GM18907 (cell line): ENCODE results near the gene EPHA4.
A peak's percentile ranks its signal among the peaks of the same experiment; 100 is the strongest.
"Not testable (repeated sequence)": the region's sequence is repeated elsewhere in the genome, so short reads cannot be mapped to it uniquely, and the experiment has no call there.

Source experiments
- ATAC-seq: cut with Tn5 transposase; IDR thresholded peaks from one replicate; pipeline ENCODE4 v1.9.1; 2021; ENCODE audit warnings: mild to moderate bottlenecking, moderate library complexity; ENCODE audit not compliant: unreplicated experiment

Gene EPHA4

DNA sequence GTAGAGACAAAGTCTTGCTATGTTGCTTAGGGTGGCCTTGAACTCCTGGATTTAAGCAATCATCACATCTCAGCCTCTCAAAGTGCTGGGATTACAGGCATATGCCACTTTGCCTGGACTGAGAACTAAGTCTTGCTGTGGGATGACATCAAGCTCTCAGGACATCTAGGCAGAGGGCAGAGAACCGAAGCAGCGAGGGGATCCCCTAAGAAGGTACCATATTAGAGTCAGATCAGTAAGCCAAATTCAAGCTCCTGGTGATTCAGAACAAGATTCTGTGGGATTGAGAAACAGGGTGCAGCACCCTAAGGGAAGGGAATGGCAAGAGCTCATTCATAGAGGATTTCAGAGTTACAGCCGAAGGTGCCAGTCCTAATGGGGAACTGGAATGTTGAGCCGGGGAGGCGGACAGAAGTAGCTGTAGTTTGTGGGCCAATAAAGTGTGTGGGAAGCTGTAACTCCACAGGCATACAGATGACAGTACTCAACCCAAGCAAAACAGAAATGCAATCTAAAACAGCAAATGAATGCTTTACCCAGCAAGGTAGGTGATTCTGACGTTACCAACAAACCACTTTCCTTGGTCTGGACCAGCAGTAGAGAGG lies 30.9 kb downstream of the EPHA4 start:
- no peak for ATAC-seq

DNA sequence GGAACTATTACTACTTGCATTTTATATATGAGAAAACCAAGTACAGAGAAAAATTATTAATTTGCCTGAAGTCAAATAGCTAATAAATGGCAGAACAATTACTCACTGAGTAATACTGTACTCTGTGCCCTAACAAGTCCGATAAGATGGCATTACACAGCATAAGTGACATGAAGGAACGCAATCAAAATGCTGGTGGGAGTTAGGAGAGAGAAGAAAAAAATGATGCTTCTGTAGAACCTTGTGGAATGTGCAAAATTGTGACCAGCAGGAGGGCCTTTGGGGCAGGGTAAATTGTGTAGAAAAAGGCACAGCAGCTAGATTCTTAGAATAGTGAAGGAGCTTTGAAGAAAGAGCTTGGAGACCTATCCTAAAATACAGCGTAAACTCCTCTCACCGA lies 32.9 kb downstream of the EPHA4 start:
- no peak for ATAC-seq

DNA sequence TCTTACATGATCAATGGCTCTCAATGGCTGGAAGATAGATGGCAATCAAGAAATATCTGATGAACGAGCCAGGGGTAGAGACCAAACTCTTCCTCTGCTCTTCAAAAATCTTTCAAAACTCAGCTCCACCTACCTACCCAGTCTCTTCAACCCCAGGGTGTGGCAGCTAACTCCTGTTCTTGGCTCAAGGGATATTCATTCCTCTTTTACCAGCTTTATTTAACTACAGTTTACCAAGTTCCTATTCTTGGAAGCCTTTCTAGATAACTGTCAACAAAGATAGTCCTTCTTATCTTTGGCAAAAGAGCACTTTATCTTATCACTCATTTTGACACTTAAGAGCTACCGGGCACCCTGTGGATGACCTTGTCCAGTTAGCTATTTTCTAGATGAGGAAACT lies 36.3 kb downstream of the EPHA4 start:
- no peak for ATAC-seq

DNA sequence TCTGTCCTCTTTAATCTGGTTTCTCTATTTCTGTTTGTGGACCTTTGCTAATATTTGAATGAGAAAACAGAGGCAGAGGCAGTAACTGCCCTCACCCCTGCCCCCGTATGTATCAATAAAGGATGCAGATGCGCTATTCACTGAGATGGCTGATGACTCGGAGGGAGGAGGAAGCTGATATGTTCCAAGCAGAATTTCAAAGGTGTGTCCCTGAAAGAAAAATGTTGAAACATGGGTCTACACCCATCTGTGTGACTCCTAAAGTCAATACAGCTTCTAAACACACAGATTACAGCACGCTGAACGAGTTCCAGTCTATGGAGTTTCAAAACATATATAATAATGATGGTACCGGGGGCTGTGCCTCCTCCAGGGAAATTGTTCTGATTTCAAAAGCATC lies 38.8 kb downstream of the EPHA4 start:
- ATAC-seq, result no peak

DNA sequence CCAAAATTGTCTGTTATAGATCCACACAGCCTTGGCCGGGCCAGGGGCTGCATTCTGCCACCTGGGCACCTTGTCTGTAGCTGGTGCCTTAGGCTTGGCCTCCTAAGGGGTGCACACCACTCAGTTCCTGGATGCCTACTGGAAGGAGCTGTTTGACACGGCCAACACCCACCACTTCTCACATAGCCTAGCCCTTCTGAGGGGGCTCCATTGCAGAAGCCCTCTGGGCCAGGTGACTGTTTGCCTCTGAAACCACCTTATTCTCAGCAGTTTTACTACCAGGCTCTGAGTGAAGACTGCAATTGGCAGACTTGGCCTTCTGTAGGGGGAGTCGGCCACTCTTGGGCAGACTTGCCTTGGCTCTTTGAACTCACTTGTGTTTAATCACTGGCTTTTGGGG lies 39.5 kb downstream of the EPHA4 start:
- ATAC-seq, result no peak

DNA sequence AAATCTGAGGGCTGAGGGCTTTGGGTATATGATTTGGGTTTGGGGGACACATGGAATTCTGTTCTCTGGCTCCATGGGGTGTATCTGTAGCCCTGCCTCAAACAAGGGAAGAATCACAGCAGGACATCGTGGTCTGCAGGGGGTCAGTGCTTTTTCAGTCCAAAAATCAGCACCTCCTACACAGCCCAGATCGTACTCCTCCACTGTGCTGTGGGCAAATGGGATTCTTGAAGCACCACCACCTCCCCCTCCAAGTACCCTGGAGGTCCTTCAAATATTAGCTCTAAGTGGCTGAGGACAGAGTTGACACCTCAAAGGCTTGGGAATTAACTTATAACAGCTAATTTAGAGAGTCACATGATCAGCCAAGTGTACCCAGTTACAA lies 41.5 kb downstream of the EPHA4 start:
- ATAC-seq, result no peak

DNA sequence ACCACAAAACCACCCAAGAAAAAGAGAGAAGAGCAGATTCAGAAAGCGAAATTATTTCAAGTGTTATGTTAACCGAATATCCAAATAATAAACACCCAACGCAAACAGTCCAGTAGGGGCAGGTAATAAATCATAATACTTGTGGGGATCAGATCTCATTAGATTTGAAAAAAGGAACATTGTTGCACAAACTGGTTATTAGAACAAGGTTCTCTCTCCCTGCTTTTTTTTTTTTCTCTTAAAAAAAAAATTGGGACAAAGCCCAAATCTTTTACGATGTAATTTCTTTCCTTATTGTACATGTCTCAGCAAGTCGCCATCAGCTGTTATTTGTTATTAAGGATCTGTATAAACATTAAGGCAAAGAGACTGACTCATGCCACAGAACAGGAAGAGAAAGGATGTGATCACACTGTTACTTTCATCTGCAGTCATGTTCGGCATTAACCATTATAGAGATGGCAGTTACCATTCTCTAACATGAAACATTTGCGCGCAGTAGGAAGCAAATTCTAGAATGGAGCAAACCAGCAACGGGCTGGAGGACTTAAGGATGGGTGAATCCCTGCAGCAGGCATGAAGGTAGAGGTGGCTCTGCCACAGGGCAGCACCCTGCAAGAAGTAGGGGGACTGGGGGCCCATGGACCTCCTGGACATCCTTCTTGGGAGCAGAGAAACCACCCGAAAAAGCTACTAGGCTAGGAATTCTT lies 42.0 kb downstream of the EPHA4 start:
- ATAC-seq, result no peak

DNA sequence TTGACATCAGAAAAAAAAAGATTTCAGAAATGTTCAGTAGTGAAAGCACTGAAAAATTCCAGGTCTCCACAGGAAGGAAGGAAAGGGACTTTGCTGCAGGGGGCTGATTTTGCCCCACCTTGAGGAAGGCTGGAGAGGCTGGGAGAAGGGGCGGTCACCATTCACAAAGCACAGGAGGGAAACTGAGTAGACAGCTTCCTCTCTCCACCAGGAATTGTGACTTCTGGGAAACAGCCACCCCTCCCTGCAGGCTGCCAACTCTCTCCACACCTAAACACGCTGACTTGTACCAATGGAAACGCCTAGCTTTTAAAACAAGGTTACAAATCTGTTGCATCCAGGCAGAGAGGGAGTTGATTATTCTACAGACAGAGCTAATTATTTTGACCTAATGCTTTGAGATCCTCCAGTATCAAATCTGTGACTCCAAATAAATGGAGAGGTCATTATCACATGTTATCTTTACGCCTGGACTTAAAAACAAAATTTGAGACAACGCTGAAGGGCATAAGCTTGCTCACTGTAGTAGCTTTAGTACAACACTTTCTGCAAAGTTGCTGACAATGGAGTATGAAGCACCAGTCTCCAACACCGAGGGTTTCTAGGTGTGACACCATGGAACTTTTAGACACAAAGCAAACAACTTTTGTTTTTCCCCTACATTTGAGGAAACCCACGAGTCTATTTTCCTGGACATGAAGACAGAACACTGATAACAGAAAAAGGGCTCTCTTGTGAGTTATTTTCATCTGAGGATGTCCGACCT lies 42.7 kb downstream of the EPHA4 start:
- no peak for ATAC-seq

DNA sequence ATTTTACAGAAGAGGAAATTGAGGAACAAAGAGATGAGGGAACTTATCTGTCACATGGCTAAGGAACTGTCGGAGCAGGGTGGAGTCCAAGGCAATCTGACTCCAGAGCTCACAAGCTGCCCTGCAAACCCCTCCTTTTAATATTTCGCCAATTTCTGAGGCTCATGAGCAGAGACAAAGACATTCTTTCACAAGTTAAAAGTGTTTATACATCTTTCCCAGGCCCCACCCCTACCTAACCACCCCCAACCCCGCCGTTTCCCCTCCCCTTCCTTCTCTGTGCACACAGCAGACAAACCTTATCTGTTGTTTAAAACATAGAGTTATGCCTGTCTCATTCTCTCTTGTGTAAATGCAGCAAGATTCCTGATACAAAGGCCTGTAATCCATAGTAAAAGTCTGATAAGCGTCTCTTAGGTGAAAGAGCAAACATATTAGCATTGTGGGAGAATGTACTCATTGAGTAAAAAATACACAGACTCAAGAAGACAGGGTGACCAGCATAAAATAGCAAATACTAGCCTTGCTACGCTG lies 44.3 kb downstream of the EPHA4 start:
- no peak for ATAC-seq

DNA sequence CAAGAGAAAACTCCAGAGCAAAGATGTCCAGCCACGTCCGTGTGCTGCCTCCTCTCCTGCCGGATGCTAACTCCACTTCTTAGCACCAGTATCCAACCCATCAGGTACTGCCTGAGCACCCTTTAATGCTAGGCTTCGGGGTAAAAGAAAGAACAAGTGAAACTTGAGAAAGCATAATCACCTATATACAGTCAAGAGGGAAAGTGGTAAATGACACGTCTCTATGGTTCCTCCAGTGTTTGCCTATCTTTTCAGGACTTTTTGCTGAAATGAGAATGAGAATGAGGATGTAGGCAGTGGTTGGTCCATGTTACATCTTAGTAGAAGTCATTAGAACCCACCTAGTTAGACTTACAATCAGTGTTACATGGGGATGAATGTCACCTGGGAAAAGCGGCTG lies 47.9 kb downstream of the EPHA4 start:
- no peak for ATAC-seq

DNA sequence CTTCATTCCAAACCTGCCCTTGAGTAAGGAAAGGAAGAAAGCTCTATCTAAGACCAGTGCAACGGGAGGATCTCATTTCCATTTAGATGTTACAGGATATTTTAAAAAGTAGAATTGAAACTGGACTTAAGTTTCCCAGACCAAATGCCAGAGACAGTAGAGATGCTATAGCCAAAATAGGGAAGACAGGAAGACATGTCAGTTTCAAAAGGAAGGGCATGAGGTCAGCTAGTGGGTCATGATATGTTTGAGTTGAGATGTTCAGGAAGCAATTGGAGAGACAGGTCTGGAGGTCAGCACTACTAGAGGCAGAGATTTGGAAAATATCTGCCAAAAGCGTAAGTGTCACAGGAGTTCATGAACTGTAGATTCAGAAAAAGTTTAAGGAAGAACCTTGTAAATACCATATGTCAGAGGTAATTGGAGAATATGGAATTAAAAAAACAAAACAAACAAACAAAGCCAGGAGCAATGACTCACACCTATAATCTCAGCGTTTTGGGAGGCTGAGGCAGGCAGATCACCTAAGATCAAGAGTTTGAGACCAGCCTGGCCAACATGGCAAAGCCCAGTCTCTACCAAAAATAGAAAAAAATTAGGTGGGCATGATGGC lies 50.8 kb downstream of the EPHA4 start:
- no peak for ATAC-seq

DNA sequence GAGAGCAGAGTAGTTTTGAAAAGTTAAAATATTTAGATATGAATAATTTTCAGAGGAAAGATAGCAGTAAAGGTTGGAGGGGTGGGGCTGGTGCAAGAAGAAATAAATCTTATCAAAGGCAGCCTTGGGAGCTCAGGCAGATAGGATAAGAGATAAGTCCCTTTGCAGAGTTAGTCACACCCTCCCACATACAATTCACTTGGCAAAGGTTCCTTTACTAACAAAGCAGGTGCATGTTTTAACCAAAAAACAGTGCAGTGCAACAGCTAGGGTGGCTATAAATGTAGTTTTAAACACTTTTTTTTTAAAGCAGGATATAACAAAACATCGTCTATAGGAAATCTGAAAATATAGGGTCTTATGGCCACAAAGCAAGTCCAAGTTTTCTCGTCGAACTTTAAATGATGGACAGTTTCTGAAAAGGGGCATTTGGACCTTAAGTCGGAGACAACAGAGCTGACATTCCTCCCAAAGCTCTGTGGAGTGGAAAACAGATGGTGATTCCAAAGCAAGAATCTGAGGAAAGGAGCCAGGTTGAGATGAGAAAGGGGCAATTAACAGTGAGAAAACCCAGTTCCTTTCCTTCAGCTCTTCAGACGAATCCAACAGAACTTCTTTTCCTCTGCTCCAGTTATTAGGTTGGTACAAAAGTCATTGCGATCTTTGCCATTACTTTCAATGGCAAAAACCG lies 53.0 kb downstream of the EPHA4 start:
- ATAC-seq, result no peak

DNA sequence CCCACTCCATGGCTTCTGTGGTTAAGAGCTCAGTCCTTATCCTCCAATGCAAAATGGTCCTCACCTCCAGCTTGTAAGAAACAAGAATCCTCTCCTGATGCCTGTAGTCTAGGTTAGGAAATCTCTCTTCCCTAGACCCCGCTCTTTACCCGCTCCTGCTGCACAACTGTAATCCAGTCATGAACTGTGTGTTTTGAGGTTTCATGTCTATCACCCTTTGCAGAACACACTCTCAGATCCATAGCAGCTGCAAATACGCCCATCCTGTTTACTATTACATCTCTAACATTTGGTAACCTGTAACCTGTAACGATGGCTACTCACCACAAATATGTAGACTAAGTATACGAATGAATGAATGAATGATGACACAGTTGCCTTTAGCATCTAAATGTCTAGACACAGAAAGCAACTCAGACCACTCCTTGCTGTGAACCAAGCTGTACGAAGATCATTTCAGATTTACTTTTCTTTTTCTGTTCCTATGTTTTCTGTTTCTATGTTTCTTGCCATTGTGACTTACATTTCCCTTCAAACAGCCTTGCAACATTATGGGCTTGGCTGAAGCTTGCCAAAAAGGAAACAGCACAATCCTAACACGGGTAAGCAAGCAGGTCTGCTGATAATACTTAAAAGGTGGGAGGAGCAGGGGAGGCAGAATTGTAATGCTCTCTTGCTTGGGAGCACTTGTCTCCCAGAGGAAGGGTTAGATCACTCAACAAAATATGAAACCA lies 53.7 kb downstream of the EPHA4 start:
- peak; percentile 65 for ATAC-seq

DNA sequence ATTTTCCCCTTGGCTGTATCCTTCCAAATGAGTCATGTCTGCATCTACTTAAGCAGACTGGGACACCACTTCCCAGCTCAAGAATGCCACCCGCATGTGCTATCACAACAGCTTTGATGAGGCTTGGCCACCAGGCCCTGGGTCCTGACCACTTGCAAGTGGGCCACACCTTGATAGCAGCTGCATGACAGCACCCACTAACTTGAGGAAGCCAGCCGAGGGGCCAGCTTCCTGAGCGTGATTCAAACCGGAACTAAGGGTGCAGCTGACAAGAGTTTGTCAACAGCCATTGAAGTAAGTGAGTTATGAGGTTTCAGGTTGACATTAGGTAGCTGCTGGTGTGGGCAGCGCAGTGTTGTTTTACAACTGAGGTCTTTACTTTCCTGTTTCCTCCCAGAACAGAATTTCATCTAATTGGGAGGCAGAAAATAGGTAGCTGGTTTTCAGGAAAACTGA lies 54.4 kb downstream of the EPHA4 start:
- ATAC-seq, result peak; percentile 95

DNA sequence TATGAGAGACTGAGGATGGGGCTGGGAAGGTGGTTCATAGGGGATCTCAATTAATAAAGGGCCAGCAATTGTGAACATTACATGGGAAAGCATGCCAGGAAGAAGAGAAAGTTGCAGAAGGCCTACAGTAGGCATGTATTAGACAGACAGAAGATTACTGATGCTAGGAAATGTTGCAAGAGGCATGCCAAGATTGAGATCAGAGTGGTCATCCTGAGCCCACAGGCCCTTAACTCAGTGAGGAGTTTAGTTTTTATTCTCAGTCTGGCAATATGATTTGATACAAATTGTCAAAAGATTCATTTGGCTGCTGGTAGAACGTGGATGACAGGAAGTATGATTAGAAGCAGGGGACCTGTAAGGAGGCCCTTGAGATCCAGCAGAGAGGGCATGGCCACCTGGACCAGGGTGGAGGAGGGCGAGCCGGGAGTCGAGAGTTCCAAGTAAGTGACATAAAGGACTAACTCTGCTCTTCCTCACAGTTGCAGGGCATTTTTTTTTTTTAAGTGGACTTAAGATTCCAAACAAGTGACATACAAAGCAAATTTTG lies 54.9 kb downstream of the EPHA4 start:
- ATAC-seq, result peak; percentile 5

DNA sequence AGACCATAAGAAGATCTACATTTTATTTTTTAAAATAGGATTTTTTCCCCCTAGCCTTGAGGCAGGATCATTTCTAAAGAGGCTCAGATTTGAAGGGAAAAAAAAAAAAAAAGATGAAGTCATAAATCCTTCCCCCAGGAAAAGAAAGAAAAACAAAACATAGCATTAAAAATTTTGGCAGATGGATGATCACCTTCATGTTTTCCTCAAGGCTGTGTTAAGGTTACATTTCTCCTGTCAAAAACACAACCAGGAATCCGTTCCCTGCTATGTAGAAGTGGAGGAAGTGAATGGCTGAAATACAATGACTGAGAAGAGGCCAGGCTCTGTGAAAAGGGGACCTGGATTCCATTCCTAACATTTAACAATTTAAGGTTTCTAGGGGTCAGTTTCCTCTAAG lies 56.2 kb downstream of the EPHA4 start:
- no peak for ATAC-seq

DNA sequence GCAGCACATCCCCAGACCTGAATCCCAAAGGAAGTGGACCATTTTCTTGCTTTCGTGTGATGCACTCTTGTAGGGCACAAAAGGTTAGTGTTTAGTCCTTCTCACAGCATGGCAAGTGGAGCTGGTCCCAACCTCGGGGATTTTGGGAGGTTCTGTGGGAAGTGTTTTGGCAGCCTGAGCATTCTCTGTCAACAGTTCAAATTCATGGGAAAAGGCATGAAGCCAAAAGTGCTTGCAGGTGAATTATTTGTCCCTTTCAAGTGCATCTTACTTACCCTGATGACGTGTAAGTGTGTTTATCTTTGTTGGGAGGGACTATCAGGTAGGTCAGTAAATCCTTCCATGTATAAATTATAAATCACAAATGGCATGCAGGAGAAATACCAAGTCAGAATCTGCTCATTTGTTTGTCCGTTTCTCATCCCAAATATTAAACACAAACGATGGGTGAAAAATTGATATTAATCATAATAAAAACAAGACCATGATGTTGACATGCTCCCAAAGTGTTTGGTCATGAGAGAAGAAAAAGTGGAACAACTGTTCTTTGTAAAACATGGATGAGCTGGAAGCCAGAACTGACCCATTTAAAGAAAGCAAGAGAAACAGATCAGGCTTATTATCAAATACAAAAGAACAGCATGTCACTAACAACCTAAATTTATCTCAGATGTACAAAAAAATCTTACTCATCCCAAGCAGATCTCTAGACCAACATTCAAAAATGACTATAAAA lies 57.6 kb downstream of the EPHA4 start:
- ATAC-seq, result no peak

DNA sequence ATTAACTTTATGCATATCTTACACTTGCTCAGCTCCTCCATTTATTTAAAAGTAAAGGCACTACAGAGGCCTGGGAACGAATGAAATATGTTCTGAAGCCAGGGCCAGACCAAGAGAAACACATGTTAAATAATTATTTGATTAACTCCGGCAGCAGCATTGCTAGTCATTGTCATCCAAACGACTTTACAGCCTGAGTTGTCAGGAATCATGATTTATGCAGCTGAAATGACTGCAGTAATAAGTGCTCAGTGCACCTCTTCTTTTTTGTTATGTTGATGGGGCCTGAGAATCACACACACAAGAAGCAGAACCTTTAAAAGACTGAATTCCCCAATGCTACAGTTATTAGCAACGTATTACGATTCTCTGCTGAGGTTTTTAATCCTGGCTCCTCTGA lies 58.9 kb downstream of the EPHA4 start:
- ATAC-seq, result no peak

DNA sequence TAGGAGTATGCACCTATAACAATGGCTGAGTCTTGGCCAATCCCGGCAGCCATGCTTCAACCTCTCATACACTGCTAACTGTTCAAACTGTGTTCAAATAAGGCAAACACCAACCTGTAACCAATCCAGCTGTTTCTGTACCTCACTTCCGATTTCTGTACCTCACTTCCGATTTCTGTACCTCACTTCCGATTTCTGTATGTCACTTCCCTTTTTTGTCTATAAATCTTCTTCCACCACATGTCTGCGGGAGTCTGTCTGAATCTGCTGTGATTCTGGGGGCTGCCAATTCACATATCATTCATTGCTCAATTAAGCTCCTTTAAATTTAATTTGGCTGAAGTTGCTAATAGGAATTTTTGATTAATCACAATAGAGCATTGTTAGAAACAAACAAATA lies 60.8 kb downstream of the EPHA4 start:
- not testable (repeated sequence) for ATAC-seq
